ENCODE measurements around the gene TM4SF20. TPM values are rescaled to one million over a fixed set of nuclear protein-coding genes. Genes with fewer than 3 reads are reported as not detected.

The TM4SF20 gene
- total and polyA plus RNA-seq, 7 donors = 0.14 TPM; not detected in 6

- Histone ChIP-seq H3K4me1 (peaks cover 14% of the 10 kb centered on the region), H3K36me3 (ENCODE audit: insufficient read depth in 1 of 2, low read depth in 1 of 2) (no peaks in the 10 kb centered on the region), H3K27ac (no peak overlapping the region), H3K4me3 (no peak overlapping the region), H3K27me3 (ENCODE audit: insufficient read depth in 3 of 3, low read length in 2 of 3) (peaks cover 0 to 3% (median 3%) of the 10 kb centered on the region in 3 donors), H3K9me3 (no peaks in the 10 kb centered on the region)
- TF ChIP-seq, protein P1, sequence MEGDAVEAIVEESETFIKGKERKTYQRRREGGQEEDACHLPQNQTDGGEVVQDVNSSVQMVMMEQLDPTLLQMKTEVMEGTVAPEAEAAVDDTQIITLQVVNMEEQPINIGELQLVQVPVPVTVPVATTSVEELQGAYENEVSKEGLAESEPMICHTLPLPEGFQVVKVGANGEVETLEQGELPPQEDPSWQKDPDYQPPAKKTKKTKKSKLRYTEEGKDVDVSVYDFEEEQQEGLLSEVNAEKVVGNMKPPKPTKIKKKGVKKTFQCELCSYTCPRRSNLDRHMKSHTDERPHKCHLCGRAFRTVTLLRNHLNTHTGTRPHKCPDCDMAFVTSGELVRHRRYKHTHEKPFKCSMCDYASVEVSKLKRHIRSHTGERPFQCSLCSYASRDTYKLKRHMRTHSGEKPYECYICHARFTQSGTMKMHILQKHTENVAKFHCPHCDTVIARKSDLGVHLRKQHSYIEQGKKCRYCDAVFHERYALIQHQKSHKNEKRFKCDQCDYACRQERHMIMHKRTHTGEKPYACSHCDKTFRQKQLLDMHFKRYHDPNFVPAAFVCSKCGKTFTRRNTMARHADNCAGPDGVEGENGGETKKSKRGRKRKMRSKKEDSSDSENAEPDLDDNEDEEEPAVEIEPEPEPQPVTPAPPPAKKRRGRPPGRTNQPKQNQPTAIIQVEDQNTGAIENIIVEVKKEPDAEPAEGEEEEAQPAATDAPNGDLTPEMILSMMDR (IDR thresholded peaks at IDR 0.05) = no peak
- intact Hi-C loops (cut with DNase I) = loop anchor here in 1 of 2 donors (10.0 kb wide), 1 partner anchor 357 kb away; no protein-coding TSS in a partner anchor
- DNase-seq (peak; percentile 62 to 75), ATAC-seq (peak; percentile 32 to 67 (median 58))
- WGBS, 3 donors = 21 to 39% (median 24%) methylated on average over 16 of the region's 16 CpGs
These were observed 28.6 kb upstream of the TM4SF20 start for GRCh38 chr2:227407591-227408151.

GRCh38 chr2:227406177-227407031 lies 27.3 kb upstream of the TM4SF20 start:
- Histone ChIP-seq H3K9me3 (no peaks in the 10 kb centered on the region), H3K27me3 (ENCODE audit: insufficient read depth in 3 of 3, low read length in 2 of 3) (peaks cover 0 to 7% (median 3%) of the 10 kb centered on the region in 3 donors), H3K36me3 (ENCODE audit: insufficient read depth in 1 of 2, low read depth in 1 of 2) (no peaks in the 10 kb centered on the region), H3K27ac (peak overlapping the region; percentile 55), H3K4me3 (no peak overlapping the region), H3K4me1 (peaks cover 14% of the 10 kb centered on the region)
- WGBS, 3 donors = 2 to 3% (median 3%) methylated on average over 7 of the region's 7 CpGs
- intact Hi-C loops (cut with DNase I) = loop anchor here in 1 of 2 donors (10.0 kb wide), 1 partner anchor 358 kb away; no protein-coding TSS in a partner anchor
- peak; percentile 56 to 80 (median 67) for ATAC-seq
- no peak for DNase-seq
- TF ChIP-seq, protein P1 (IDR thresholded peaks at IDR 0.05) = peak; percentile 53

DNA sequence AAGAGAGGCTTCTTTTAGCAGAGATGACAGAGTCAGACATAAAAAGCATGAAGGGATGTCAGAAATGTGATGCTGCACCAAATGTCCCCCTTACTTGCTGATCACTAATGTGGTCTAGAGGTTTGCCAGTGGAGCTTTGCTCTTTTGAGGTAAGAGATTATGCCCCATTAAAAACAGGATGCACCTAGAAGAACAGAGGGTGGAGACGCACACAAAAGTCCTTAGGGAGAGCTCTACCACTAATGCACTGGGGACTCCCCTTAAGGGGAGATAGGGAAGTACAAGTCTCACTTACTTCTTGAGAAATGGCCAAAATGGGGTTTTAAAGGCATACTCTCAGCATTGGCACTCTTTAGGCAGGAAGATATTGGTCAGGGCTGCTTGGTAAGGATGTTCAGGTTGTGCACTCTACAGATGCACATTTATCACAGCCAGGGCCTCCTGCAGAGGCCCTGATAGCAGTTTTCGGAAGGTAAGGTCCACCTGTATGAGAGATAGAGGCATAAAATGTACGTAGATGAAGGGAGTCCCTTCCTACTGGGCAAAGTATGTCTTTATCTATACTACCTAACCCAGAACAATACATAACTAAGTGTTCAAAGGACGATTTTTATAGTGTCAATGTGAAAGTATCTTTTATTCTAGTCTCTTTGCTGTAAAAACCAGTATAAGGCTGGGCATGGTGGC lies 25.6 kb upstream of the TM4SF20 start:
- intact Hi-C loops (cut with DNase I) = loop anchor here (2.0 to 10.0 kb wide), 2 partner anchors 360 to 362 kb away; no protein-coding TSS in a partner anchor
- no peaks in the 10 kb centered on the region for H3K9me3 ChIP-seq
- H3K4me1 ChIP-seq = peaks cover 14% of the 10 kb centered on the region
- H3K27ac ChIP-seq = no peak overlapping the region
- no peaks in the 10 kb centered on the region for H3K36me3 ChIP-seq (ENCODE audit: insufficient read depth in 1 of 2, low read depth in 1 of 2)
- ATAC-seq (no peak), DNase-seq (no peak)
- no peak overlapping the region for H3K4me3 ChIP-seq
- peaks cover 0 to 9% (median 3%) of the 10 kb centered on the region in 3 donors for H3K27me3 ChIP-seq (ENCODE audit: insufficient read depth in 3 of 3, low read length in 2 of 3)
- TF ChIP-seq, protein P1 (IDR thresholded peaks at IDR 0.05) = no peak
- WGBS, 3 donors = 81 to 88% (median 84%) methylated on average over 4 of the region's 4 CpGs

- H3K4me3 ChIP-seq = no peak overlapping the region
- H3K27me3 ChIP-seq (ENCODE audit: insufficient read depth in 3 of 3, low read length in 2 of 3) = peaks cover 0 to 9% (median 3%) of the 10 kb centered on the region in 3 donors
- no peak overlapping the region for H3K27ac ChIP-seq
- H3K9me3 ChIP-seq = no peaks in the 10 kb centered on the region
- intact Hi-C loops (cut with DNase I) = loop anchor here in 1 of 2 donors (10.0 kb wide), 1 partner anchor 362 kb away; no protein-coding TSS in a partner anchor
- DNase-seq = no peak
- H3K36me3 ChIP-seq (ENCODE audit: insufficient read depth in 1 of 2, low read depth in 1 of 2) = no peaks in the 10 kb centered on the region
- ATAC-seq = no peak
- TF ChIP-seq, protein P1 (IDR thresholded peaks at IDR 0.05) = no peak
- H3K4me1 ChIP-seq = peaks cover 14% of the 10 kb centered on the region
- 59 to 64% (median 61%) methylated on average over 4 of the region's 4 CpGs for WGBS, 3 donors
These were observed 23.9 kb upstream of the TM4SF20 start for GRCh38 chr2:227402959-227403358.
